HG02759 (cell line): ENCODE measurements around the gene FGD3.

Experiments used
- ATAC-seq: cut with Tn5 transposase; IDR thresholded peaks from one replicate; pipeline ENCODE4 v1.9.1; 2021; ENCODE audit warnings: mild to moderate bottlenecking, moderate library complexity; ENCODE audit not compliant: unreplicated experiment

FGD3 gene

GRCh38 chr9:93066978-93067603 is 119.8 kb downstream of the FGD3 start:
- ATAC-seq: no peak

GRCh38 chr9:93068956-93069355 is 121.6 kb downstream of the FGD3 start:
- ATAC-seq: no peak

- ATAC-seq: no peak
Measured at GRCh38 chr9:93071464-93071863, 124.1 kb downstream of the FGD3 start.

GRCh38 chr9:93072383-93072795 is 125.1 kb downstream of the FGD3 start:
- ATAC-seq: no peak

- ATAC-seq: no peak
Measured at GRCh38 chr9:93076101-93076791, 128.9 kb downstream of the FGD3 start.

- no peak for ATAC-seq
Measured at GRCh38 chr9:93076792-93077128, 129.4 kb downstream of the FGD3 start.

- no peak for ATAC-seq
Measured at GRCh38 chr9:93077367-93077766, 130.0 kb downstream of the FGD3 start.

GRCh38 chr9:93077811-93078210 is 130.5 kb downstream of the FGD3 start:
- no peak for ATAC-seq

- ATAC-seq: no peak
Measured at GRCh38 chr9:93079371-93079770, 132.0 kb downstream of the FGD3 start.

GRCh38 chr9:93080406-93080805 is 133.1 kb downstream of the FGD3 start:
- no peak for ATAC-seq

GRCh38 chr9:93081081-93081529 is 133.8 kb downstream of the FGD3 start:
- ATAC-seq: no peak

GRCh38 chr9:93081931-93082330 is 134.6 kb downstream of the FGD3 start:
- no peak for ATAC-seq

- ATAC-seq: no peak
Measured at GRCh38 chr9:93082841-93083411, 135.6 kb downstream of the FGD3 start.

GRCh38 chr9:93083592-93084470 is 136.5 kb downstream of the FGD3 start:
- no peak for ATAC-seq

- ATAC-seq: no peak
Measured at GRCh38 chr9:93084471-93084881, 137.2 kb downstream of the FGD3 start.

- ATAC-seq: no peak
Measured at GRCh38 chr9:93085676-93086075, 138.4 kb downstream of the FGD3 start.
